T-helper 17 cell (primary cell): ENCODE data around the gene TMEM97. TPM values are rescaled to one million over a fixed set of nuclear protein-coding genes. Genes with fewer than 3 reads are reported as not detected.

Experiments used
- ATAC-seq: fragments of 150-1000 bp; cut with Tn5 transposase; 2 replicates; pipeline ENCODE4 v1.10.0; 2021; ENCODE audit warnings: mild to moderate bottlenecking, moderate library complexity
- DNase-seq, 3 donors: peaks; one replicate each; pipeline versions ENCODE4 v3.0.0 to v3.0.0-alpha.2; 2020 to 2021
- H3K9me3 ChIP-seq: one replicate; pipeline ENCODE4 v1.7.0; 2013; ENCODE audit warnings: low read length, mild to moderate bottlenecking; ENCODE audit not compliant: control insufficient read depth, poor library complexity, severe bottlenecking
- H3K27ac Mint-ChIP-seq: one replicate; pipeline ENCODE4 v1.8.0; 2022; ENCODE audit warnings: mild to moderate bottlenecking, moderate library complexity, mixed read lengths
- H3K27me3 Mint-ChIP-seq: one replicate; pipeline ENCODE4 v1.8.0; 2022; ENCODE audit warnings: mixed read lengths
- H3K36me3 Mint-ChIP-seq: one replicate; pipeline ENCODE4 v1.8.0; 2022; ENCODE audit warnings: low read depth, mixed read lengths
- H3K4me1 Mint-ChIP-seq: one replicate; pipeline ENCODE4 v1.8.0; 2022; ENCODE audit warnings: mild to moderate bottlenecking, mixed read lengths
- H3K4me3 Mint-ChIP-seq: one replicate; pipeline ENCODE4 v1.8.0; 2022; ENCODE audit warnings: mild to moderate bottlenecking, moderate library complexity, mixed read lengths
- total RNA-seq, 4 donors: library from RNA in 2 of 4; stranded (reverse) in 2 of 4; gene quantifications; one replicate each; pipeline ENCODE4 v1.2.3 and lab custom pipeline; 2022 to 2026

TMEM97 gene
- total RNA-seq, 2 donors from 2014 or later = 2.1 to 4.0 TPM

GRCh38 chr17:28346199-28346580, 27.2 kb downstream of the TMEM97 start:
- DNase-seq (no peak), ATAC-seq (no peak)
- H3K9me3 ChIP-seq = no peaks in the 10 kb centered on the region
- no peak overlapping the region for H3K27ac Mint-ChIP-seq
- H3K36me3 Mint-ChIP-seq = peaks cover 3% of the 10 kb centered on the region
- H3K4me1 Mint-ChIP-seq = no peaks in the 10 kb centered on the region
- no peaks in the 10 kb centered on the region for H3K27me3 Mint-ChIP-seq
- no peak overlapping the region for H3K4me3 Mint-ChIP-seq

- Mint-ChIP-seq H3K4me1 (no peaks in the 10 kb centered on the region), H3K27ac (no peak overlapping the region), H3K27me3 (no peaks in the 10 kb centered on the region), H3K36me3 (peaks cover 3% of the 10 kb centered on the region), H3K4me3 (no peak overlapping the region)
- DNase-seq (no peak), ATAC-seq (no peak)
- no peaks in the 10 kb centered on the region for H3K9me3 ChIP-seq
Measured at GRCh38 chr17:28346746-28347246, 27.8 kb downstream of the TMEM97 start.

- H3K27ac Mint-ChIP-seq = no peak overlapping the region
- H3K27me3 Mint-ChIP-seq = no peaks in the 10 kb centered on the region
- no peaks in the 10 kb centered on the region for H3K9me3 ChIP-seq
- H3K36me3 Mint-ChIP-seq = peaks cover 3% of the 10 kb centered on the region
- no peak overlapping the region for H3K4me3 Mint-ChIP-seq
- DNase-seq (no peak), ATAC-seq (no peak)
- H3K4me1 Mint-ChIP-seq = no peaks in the 10 kb centered on the region
Measured at GRCh38 chr17:28347261-28347891, 28.4 kb downstream of the TMEM97 start.

- H3K27ac Mint-ChIP-seq = no peak overlapping the region
- no peaks in the 10 kb centered on the region for H3K9me3 ChIP-seq
- H3K36me3 Mint-ChIP-seq = peaks cover 3% of the 10 kb centered on the region
- DNase-seq (no peak), ATAC-seq (no peak)
- H3K4me1 Mint-ChIP-seq = no peaks in the 10 kb centered on the region
- H3K27me3 Mint-ChIP-seq = no peaks in the 10 kb centered on the region
- H3K4me3 Mint-ChIP-seq = no peak overlapping the region
Measured at GRCh38 chr17:28348979-28349378, 30.0 kb downstream of the TMEM97 start.

- Mint-ChIP-seq H3K36me3 (peaks cover 3% of the 10 kb centered on the region), H3K4me3 (no peak overlapping the region), H3K27ac (peak overlapping the region; percentile 32), H3K27me3 (no peaks in the 10 kb centered on the region), H3K4me1 (peaks cover 2% of the 10 kb centered on the region)
- ATAC-seq = no peak
- H3K9me3 ChIP-seq = no peaks in the 10 kb centered on the region
- DNase-seq = no peak
Measured at GRCh38 chr17:28350271-28350670, 31.3 kb downstream of the TMEM97 start.

GRCh38 chr17:28357061-28357900, 38.3 kb downstream of the TMEM97 start, which contains the start of gene POLDIP2:
Gene POLDIP2, minus strand, starts transcription at chr17:28357527. Its CDS starts 79 bp downstream, at chr17:28357448.
- H3K9me3 ChIP-seq = no peaks in the 10 kb centered on the region
- peak; percentile 99 for ATAC-seq

GRCh38 chr17:28357901-28358197, 38.8 kb downstream of the TMEM97 start:
- Mint-ChIP-seq H3K27ac (peak overlapping the region; percentile 94), H3K27me3 (no peaks in the 10 kb centered on the region), H3K4me3 (peak overlapping the region; percentile 94), H3K4me1 (peaks cover 26% of the 10 kb centered on the region), H3K36me3 (no peaks in the 10 kb centered on the region)
- ATAC-seq (no peak), DNase-seq (no peak)
- H3K9me3 ChIP-seq = no peaks in the 10 kb centered on the region

More at GRCh38 chr17:28357061-28357900, 38.3 kb downstream of the TMEM97 start, which contains the start of gene POLDIP2:
- H3K4me3 Mint-ChIP-seq = peak within 1 kb of the TSS; percentile 94
- peak; percentile 94 to 96 (median 94) for DNase-seq
- H3K36me3 Mint-ChIP-seq = no peaks in the 10 kb centered on the region
- H3K27me3 Mint-ChIP-seq = no peaks in the 10 kb centered on the region
- H3K27ac Mint-ChIP-seq = peak within 1 kb of the TSS; percentile 94
- H3K4me1 Mint-ChIP-seq = peaks cover 26% of the 10 kb centered on the region

GRCh38 chr17:28363186-28363585, 44.2 kb downstream of the TMEM97 start:
- no peaks in the 10 kb centered on the region for H3K9me3 ChIP-seq
- DNase-seq (no peak), ATAC-seq (no peak)
- no peak overlapping the region for H3K4me3 Mint-ChIP-seq
- no peaks in the 10 kb centered on the region for H3K36me3 Mint-ChIP-seq
- no peak overlapping the region for H3K27ac Mint-ChIP-seq
- peaks cover 3% of the 10 kb centered on the region for H3K4me1 Mint-ChIP-seq
- no peaks in the 10 kb centered on the region for H3K27me3 Mint-ChIP-seq

GRCh38 chr17:28363776-28364650, 45.0 kb downstream of the TMEM97 start:
- no peak for ATAC-seq
- H3K27ac Mint-ChIP-seq = no peak overlapping the region

GRCh38 chr17:28364665-28365363, 45.8 kb downstream of the TMEM97 start, which contains the start of gene SEBOX:
Gene SEBOX, minus strand, starts transcription at chr17:28365199. Its CDS starts 48 bp downstream, at chr17:28365151.
- H3K4me3 Mint-ChIP-seq = no peak within 1 kb of the TSS
- no peak for ATAC-seq
- no peak within 1 kb of the TSS for H3K27ac Mint-ChIP-seq
- H3K9me3 ChIP-seq = no peaks in the 10 kb centered on the region
- no peaks in the 10 kb centered on the region for H3K36me3 Mint-ChIP-seq
- no peaks in the 10 kb centered on the region for H3K4me1 Mint-ChIP-seq
- DNase-seq = no peak
- no peaks in the 10 kb centered on the region for H3K27me3 Mint-ChIP-seq

More at GRCh38 chr17:28363776-28364650, 45.0 kb downstream of the TMEM97 start:
- H3K36me3 Mint-ChIP-seq = no peaks in the 10 kb centered on the region
- no peak for DNase-seq
- no peaks in the 10 kb centered on the region for H3K27me3 Mint-ChIP-seq
- H3K9me3 ChIP-seq = no peaks in the 10 kb centered on the region
- no peak overlapping the region for H3K4me3 Mint-ChIP-seq
- no peaks in the 10 kb centered on the region for H3K4me1 Mint-ChIP-seq

GRCh38 chr17:28365487-28365886, 46.5 kb downstream of the TMEM97 start:
- DNase-seq = no peak
- no peaks in the 10 kb centered on the region for H3K9me3 ChIP-seq
- Mint-ChIP-seq H3K27me3 (no peaks in the 10 kb centered on the region), H3K27ac (no peak overlapping the region), H3K4me3 (no peak overlapping the region), H3K4me1 (no peaks in the 10 kb centered on the region), H3K36me3 (no peaks in the 10 kb centered on the region)
- no peak for ATAC-seq

GRCh38 chr17:28366605-28367004, 47.6 kb downstream of the TMEM97 start:
- no peaks in the 10 kb centered on the region for H3K9me3 ChIP-seq
- ATAC-seq = no peak
- no peak for DNase-seq
- Mint-ChIP-seq H3K27ac (no peak overlapping the region), H3K36me3 (no peaks in the 10 kb centered on the region), H3K4me3 (no peak overlapping the region), H3K4me1 (peaks cover 3% of the 10 kb centered on the region), H3K27me3 (no peaks in the 10 kb centered on the region)
